ENCODE data around the gene SLF2. TPM values are rescaled to one million over a fixed set of nuclear protein-coding genes. Genes with fewer than 3 reads are reported as not detected.

The SLF2 gene
- total and polyA plus RNA-seq, 9 of the 15 experiments (the other 6 are each of a cell fraction or from before 2014, with no cell fraction given): 1.7 to 18.4 (median 7.8) TPM

DNA sequence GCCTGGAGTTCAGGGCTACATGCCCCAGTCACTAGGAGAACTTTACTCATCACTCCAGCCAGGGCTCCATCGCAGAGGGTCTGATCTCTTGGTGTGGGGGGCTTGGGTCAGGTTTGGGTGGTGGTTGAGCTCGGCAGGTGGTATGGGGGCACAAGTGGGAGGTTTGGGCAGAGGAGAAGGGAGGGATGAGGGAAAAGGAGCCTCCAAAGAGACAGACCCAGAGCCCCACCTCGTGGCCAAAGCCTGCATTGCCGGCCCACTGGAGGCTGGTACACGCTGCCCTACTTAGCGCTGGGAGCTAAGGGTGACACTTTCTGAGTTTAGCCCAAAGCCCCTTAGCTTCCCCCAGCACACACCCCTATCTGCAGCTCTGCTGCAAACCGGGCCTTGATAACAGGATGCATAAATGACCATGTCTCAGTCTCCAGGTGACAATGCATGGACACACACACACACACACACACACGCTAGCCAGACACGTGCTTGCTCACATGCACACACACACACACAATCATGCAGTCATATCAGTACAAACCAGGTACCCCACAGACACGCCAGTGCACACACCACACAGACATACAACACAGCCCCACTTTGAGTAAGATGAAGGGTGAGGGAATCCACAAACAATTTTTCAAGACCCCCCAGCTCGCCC, 101.6 kb downstream of the SLF2 start (continued):
- TF ChIP-seq, protein P1, sequence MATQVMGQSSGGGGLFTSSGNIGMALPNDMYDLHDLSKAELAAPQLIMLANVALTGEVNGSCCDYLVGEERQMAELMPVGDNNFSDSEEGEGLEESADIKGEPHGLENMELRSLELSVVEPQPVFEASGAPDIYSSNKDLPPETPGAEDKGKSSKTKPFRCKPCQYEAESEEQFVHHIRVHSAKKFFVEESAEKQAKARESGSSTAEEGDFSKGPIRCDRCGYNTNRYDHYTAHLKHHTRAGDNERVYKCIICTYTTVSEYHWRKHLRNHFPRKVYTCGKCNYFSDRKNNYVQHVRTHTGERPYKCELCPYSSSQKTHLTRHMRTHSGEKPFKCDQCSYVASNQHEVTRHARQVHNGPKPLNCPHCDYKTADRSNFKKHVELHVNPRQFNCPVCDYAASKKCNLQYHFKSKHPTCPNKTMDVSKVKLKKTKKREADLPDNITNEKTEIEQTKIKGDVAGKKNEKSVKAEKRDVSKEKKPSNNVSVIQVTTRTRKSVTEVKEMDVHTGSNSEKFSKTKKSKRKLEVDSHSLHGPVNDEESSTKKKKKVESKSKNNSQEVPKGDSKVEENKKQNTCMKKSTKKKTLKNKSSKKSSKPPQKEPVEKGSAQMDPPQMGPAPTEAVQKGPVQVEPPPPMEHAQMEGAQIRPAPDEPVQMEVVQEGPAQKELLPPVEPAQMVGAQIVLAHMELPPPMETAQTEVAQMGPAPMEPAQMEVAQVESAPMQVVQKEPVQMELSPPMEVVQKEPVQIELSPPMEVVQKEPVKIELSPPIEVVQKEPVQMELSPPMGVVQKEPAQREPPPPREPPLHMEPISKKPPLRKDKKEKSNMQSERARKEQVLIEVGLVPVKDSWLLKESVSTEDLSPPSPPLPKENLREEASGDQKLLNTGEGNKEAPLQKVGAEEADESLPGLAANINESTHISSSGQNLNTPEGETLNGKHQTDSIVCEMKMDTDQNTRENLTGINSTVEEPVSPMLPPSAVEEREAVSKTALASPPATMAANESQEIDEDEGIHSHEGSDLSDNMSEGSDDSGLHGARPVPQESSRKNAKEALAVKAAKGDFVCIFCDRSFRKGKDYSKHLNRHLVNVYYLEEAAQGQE (IDR thresholded peaks at IDR 0.05; ENCODE audit: borderline replicate concordance): peak; percentile 53; the same call in 1 of the 2 replicates
- TF ChIP-seq, protein P1 (CRISPR knock-in tag; IDR thresholded peaks at IDR 0.05; ENCODE audit: low read depth): no peak
- TF ChIP-seq RB1 (IDR thresholded peaks at IDR 0.05; ENCODE audit: low read depth): peak; percentile 33; the same call in 1 of the 2 replicates
- TF ChIP-seq MTA3 (IDR thresholded peaks at IDR 0.05; ENCODE audit: borderline replicate concordance): no peak
- 0 out of 4 replicates have a peak, but pooled peaks of 1 of the 2 experiments have one; percentile 19 for TF ChIP-seq MAZ (CRISPR knock-in tag; conservative IDR thresholded peaks at IDR 0.05 in 1 of 2, IDR thresholded peaks at IDR 0.05 in 1 of 2)
- no peak for TF ChIP-seq STAT5B (CRISPR knock-in tag; IDR thresholded peaks at IDR 0.05)
- TF ChIP-seq BRCA1 (IDR thresholded peaks at IDR 0.05): no peak
- TF ChIP-seq BRCA1 (CRISPR knock-in tag; IDR thresholded peaks at IDR 0.05): no peak
- TF ChIP-seq, protein P2, sequence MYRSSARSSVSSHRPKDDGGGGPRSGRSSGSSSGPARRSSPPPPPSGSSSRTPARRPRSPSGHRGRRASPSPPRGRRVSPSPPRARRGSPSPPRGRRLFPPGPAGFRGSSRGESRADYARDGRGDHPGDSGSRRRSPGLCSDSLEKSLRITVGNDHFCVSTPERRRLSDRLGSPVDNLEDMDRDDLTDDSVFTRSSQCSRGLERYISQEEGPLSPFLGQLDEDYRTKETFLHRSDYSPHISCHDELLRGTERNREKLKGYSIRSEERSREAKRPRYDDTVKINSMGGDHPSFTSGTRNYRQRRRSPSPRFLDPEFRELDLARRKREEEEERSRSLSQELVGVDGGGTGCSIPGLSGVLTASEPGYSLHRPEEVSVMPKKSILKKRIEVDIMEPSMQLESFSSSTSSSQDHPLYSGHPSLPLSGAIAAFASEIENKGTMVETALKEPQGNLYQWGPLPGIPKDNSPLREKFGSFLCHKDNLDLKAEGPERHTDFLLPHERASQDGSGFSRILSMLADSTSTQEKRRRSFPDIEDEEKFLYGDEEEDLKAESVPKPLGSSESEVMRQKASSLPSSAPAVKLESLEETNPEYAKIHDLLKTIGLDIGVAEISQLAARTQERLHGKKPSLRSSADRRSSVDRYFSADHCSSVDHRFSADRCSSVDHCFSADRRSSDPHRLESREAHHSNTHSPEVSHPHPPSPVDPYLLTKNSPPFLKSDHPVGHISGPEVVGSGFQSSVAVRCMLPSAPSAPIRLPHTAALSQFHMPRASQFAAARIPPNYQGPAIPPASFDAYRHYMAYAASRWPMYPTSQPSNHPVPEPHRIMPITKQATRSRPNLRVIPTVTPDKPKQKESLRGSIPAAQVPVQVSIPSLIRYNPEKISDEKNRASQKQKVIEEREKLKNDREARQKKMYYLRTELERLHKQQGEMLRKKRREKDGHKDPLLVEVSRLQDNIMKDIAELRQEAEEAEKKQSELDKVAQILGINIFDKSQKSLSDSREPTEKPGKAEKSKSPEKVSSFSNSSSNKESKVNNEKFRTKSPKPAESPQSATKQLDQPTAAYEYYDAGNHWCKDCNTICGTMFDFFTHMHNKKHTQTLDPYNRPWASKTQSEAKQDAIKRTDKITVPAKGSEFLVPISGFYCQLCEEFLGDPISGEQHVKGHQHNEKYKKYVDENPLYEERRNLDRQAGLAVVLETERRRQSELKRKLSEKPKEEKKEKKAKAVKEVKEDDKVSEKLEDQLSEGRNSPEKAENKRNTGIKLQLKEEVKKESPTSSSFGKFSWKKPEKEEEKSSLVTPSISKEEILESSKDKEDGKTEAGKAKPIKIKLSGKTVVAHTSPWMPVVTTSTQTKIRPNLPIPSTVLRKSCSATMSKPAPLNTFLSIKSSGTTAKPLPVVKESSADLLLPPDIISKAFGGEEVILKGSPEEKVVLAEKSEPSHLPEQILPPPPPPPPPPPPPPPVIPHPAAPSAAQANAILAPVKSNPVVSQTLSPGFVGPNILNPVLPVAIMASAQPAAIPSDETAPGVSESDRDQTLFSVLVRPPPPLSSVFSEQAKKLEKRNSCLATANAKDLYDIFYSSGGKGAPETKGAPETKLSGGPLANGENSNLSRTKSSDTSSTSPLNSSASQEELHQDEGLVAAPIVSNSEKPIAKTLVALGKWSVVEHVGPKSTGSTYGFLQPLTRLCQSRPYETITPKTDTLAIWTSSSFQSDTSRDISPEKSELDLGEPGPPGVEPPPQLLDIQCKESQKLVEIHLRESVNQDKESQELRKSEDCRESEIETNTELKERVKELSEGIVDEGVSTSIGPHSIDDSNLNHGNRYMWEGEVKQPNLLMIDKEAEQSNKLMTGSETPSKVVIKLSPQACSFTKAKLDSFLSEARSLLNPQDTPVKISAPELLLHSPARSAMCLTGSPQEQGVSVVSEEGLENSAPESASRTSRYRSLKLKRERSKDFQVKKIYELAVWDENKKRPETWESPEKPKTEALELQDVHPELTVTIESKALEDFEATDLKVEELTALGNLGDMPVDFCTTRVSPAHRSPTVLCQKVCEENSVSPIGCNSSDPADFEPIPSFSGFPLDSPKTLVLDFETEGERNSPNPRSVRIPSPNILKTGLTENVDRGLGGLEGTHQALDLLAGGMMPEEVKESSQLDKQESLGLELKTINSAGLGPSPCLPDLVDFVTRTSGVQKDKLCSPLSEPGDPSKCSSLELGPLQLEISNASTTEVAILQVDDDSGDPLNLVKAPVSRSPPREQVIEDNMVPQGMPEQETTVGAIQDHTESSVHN (IDR thresholded peaks at IDR 0.05; ENCODE audit: borderline replicate concordance in 1 of 2, low read depth in 1 of 2): no peak
- TF ChIP-seq MYC (IDR thresholded peaks at IDR 0.05; ENCODE audit: low read depth, low read length): no peak
- 0 out of 2 replicates have a peak, but pooled peaks have one; percentile 47 for TF ChIP-seq MYC (CRISPR knock-in tag; IDR thresholded peaks at IDR 0.05; ENCODE audit: borderline replicate concordance, low read depth)
